ENCODE measurements around the gene ASIC2. TPM values are rescaled to one million over a fixed set of nuclear protein-coding genes. Genes with fewer than 3 reads are reported as not detected.
A peak's percentile ranks its signal among the peaks of the same experiment; 100 is the strongest.

ASIC2 gene
- total RNA-seq, 3 donors from 2014 or later, result 0.15 to 0.16 TPM; not detected in 1

DNA sequence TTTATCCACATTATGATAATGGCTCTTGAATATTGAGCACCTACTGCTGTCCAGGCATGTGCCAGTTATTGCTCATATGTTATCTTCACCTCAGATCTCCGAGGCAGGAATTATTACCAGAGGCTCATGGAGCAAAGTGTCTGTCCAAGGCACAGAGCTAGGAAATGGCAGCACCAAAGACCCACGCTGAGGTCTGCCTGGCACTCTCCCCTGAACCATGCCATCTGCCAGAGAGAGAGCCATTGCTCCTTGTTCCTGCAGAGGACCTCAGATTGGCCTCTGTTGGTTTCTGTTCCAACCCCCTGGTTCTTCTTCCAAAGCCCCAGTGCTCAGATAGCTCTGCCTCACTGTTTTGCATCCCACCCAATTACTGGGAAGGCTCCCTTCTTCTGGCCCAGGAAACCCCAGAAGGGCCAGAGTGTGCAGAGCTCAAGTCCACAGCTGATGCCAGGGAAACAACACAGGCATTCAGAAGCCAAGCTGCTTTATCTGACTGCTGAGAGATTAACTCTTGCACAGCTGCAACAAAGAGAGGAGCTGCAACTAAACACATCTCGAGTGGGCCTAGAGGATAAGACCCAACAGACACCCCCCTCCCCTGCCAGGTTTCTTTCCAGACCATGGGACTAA, 5.9 kb downstream of the ASIC2 start:
- no peaks in the 10 kb centered on the region for H3K36me3 ChIP-seq
- H3K27ac ChIP-seq, result no peak overlapping the region
- TF ChIP-seq, protein P1, sequence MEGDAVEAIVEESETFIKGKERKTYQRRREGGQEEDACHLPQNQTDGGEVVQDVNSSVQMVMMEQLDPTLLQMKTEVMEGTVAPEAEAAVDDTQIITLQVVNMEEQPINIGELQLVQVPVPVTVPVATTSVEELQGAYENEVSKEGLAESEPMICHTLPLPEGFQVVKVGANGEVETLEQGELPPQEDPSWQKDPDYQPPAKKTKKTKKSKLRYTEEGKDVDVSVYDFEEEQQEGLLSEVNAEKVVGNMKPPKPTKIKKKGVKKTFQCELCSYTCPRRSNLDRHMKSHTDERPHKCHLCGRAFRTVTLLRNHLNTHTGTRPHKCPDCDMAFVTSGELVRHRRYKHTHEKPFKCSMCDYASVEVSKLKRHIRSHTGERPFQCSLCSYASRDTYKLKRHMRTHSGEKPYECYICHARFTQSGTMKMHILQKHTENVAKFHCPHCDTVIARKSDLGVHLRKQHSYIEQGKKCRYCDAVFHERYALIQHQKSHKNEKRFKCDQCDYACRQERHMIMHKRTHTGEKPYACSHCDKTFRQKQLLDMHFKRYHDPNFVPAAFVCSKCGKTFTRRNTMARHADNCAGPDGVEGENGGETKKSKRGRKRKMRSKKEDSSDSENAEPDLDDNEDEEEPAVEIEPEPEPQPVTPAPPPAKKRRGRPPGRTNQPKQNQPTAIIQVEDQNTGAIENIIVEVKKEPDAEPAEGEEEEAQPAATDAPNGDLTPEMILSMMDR (IDR thresholded peaks at IDR 0.05), result no peak
- TF ChIP-seq POLR2AphosphoS5 (IDR thresholded peaks at IDR 0.05) (no peak), POLR2A (IDR thresholded peaks at IDR 0.05) (no peak)
- H3K4me1 ChIP-seq, result peaks cover 0 to 5% of the 10 kb centered on the region in 2 donors
- DNase-seq (ENCODE audit: low spot score in 2 of 2), result no peak
- intact Hi-C loops (cut with DNase I; ENCODE audit: low total_unique reads), result no loop called here
- H3K27me3 ChIP-seq, result peaks cover 0 to 17% of the 10 kb centered on the region in 2 donors
- H3K4me3 ChIP-seq, result no peak overlapping the region
- H3K9me3 ChIP-seq, result no peaks in the 10 kb centered on the region

GRCh38 chr17:33285413-33285812, 7.7 kb downstream of the ASIC2 start:
- no peak for DNase-seq (ENCODE audit: low spot score in 2 of 2)
- Histone ChIP-seq H3K4me3 (no peak overlapping the region), H3K36me3 (no peaks in the 10 kb centered on the region), H3K9me3 (no peaks in the 10 kb centered on the region), H3K27me3 (peaks cover 0 to 7% of the 10 kb centered on the region in 2 donors), H3K4me1 (no peaks in the 10 kb centered on the region), H3K27ac (no peak overlapping the region)
- no peak for TF ChIP-seq POLR2AphosphoS5 (IDR thresholded peaks at IDR 0.05)
- TF ChIP-seq, protein P1 (IDR thresholded peaks at IDR 0.05), result no peak
- TF ChIP-seq POLR2A (IDR thresholded peaks at IDR 0.05), result no peak
- intact Hi-C loops (cut with DNase I; ENCODE audit: low total_unique reads), result no loop called here

DNA sequence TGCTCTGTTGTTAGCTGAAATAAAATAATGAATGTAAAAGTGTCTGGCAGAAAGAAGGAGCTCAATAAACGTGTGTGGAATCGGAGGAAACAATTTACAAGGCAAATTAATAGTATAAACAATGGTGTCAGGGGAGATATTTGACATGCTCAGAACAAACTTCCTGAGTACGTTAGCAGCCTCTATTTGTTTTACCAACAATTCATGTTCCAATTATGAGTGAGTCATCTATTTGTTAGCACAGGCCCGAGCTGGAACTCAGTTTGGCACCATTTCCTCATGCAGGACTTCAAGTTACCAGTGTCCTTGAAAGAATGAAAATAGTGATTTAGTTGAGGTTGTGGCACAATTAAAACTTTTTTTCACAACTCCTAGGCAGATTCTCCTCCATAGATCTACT, 9.1 kb downstream of the ASIC2 start:
- intact Hi-C loops (cut with DNase I; ENCODE audit: low total_unique reads), result no loop called here
- Histone ChIP-seq H3K27ac (peak overlapping the region; percentile 43 to 71), H3K36me3 (no peaks in the 10 kb centered on the region), H3K27me3 (no peaks in the 10 kb centered on the region), H3K4me3 (no peak overlapping the region), H3K9me3 (no peaks in the 10 kb centered on the region), H3K4me1 (no peaks in the 10 kb centered on the region)
- DNase-seq (ENCODE audit: low spot score in 2 of 2), result peak in 1 of 2 donors; percentile 76
- TF ChIP-seq POLR2AphosphoS5 (IDR thresholded peaks at IDR 0.05) (no peak), POLR2A (IDR thresholded peaks at IDR 0.05) (no peak)
- TF ChIP-seq, protein P1 (IDR thresholded peaks at IDR 0.05), result no peak

DNA sequence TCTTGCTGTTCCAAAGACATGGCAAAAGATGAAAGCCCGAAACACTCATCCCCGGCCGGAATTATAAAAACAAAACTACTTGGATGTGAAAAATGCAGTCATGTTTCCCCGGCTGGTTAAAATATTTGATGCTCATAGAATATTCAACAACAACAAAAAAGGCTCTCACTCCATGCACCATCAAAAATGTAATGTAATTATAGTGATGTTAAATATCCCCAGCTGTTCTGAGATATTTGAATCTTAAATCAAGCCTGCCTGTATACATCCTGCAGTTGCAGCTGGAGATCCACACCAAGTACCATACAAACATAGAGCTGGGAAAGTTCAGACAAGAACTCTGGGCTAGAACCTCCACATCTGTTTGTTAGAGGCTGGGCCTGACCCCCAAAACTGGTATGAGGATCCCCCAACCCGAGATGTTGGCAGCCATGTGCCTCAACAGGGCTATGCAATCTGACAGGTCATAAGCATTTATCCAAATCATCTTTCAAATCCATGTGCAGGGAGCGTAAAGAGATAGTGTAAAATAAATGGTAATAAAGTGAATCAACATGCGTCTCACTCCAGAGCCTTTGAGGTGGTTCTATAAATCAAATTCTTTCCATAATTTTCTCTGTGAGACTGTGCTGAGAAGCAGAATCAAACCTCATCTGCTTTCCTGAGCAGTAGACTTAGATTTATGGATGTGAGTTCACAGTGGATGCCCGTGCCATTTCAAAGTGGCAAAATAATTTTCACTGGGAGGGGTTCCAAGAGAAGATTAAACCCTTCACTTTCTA, 12.7 kb downstream of the ASIC2 start:
- no peak overlapping the region for H3K4me3 ChIP-seq
- no peaks in the 10 kb centered on the region for H3K27me3 ChIP-seq
- no peaks in the 10 kb centered on the region for H3K9me3 ChIP-seq
- intact Hi-C loops (cut with DNase I; ENCODE audit: low total_unique reads), result no loop called here
- TF ChIP-seq POLR2A (IDR thresholded peaks at IDR 0.05) (no peak), POLR2AphosphoS5 (IDR thresholded peaks at IDR 0.05) (no peak)
- H3K36me3 ChIP-seq, result no peaks in the 10 kb centered on the region
- no peak for DNase-seq (ENCODE audit: low spot score in 2 of 2)
- no peak overlapping the region for H3K27ac ChIP-seq
- no peaks in the 10 kb centered on the region for H3K4me1 ChIP-seq

DNA sequence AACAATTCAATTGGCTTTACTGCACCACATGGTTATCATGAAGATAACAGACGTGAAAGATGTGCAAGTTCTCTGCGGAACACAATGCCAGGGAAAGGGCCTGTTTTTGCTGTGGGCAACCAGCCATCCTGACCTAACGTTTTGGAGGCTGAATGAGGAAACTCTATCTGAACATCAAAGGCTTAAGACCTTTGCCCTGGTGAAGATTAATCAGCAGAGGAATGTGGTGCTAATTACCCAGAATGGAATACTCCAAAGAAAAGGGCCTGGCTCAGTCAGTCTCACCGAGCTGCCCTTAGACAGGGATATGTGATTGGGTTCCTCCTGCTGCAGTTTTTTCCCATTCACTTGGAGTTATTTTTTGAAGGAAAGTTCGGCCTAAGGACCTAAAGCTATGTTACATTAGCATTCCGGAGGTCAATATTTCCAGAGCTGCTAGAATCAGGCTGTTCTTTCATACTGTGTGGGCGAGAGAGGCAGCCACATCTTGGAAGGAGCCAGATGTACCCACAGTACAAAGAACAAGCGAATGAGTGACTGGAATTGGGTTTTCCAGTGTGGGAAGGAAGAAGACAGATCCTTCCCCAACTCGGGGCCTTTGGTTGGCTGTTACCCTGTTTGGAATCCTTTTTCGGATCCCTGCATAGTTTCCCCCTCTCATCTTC, 15.5 kb downstream of the ASIC2 start:
- peak overlapping the region; percentile 48 to 66 for H3K27ac ChIP-seq
- H3K4me1 ChIP-seq, result no peaks in the 10 kb centered on the region
- no peak overlapping the region for H3K4me3 ChIP-seq
- peak in 1 of 3 donors; percentile 49 for TF ChIP-seq POLR2AphosphoS5 (IDR thresholded peaks at IDR 0.05)
- TF ChIP-seq, protein P1 (IDR thresholded peaks at IDR 0.05), result no peak
- H3K36me3 ChIP-seq, result no peaks in the 10 kb centered on the region
- intact Hi-C loops (cut with DNase I; ENCODE audit: low total_unique reads), result no loop called here
- H3K27me3 ChIP-seq, result no peaks in the 10 kb centered on the region
- peak in 1 of 2 donors; percentile 26 for DNase-seq (ENCODE audit: low spot score in 2 of 2)
- H3K9me3 ChIP-seq, result no peaks in the 10 kb centered on the region
